ENCODE results near the gene NEB. TPM values are rescaled to one million over a fixed set of nuclear protein-coding genes. Genes with fewer than 3 reads are reported as not detected.

Gene NEB
- polyA plus RNA-seq, 1 donor from 2014 or later, result 0.38 TPM

- Histone ChIP-seq H3K4me3 (ENCODE audit: low read length) (no peak overlapping the region), H4K20me1 (ENCODE audit: insufficient read depth) (no peaks in the 10 kb centered on the region), H3K4me2 (ENCODE audit: low read length) (no peak overlapping the region), H2AFZ (ENCODE audit: low read depth, low read length) (no peak overlapping the region), H3K9me3 (ENCODE audit: low read length) (no peaks in the 10 kb centered on the region), H3K36me3 (ENCODE audit: insufficient read depth, low read length) (no peaks in the 10 kb centered on the region), H3K27ac (ENCODE audit: low read length) (no peak overlapping the region), H3K9me2 (ENCODE audit: insufficient read depth, low read length) (no peaks in the 10 kb centered on the region), H3K9ac (ENCODE audit: low read length) (no peak overlapping the region), H3K79me2 (replicated peaks; ENCODE audit: insufficient read depth, low read length) (no peaks in the 10 kb centered on the region), H3F3A (ENCODE audit: insufficient read depth, low read length, poor library complexity, severe bottlenecking) (no peaks in the 10 kb centered on the region), H3K27me3 (ENCODE audit: insufficient read depth, low read depth, low read length) (no peaks in the 10 kb centered on the region)
- TF ChIP-seq MXI1 (conservative IDR thresholded peaks at IDR 0.05; ENCODE audit: poor library complexity, severe bottlenecking) (no peak), SMC3 (conservative IDR thresholded peaks at IDR 0.05; ENCODE audit: poor library complexity) (no peak), RAD21 (conservative IDR thresholded peaks at IDR 0.05) (no peak), CTCF (IDR thresholded peaks at IDR 0.05; ENCODE audit: poor library complexity, severe bottlenecking) (no peak)
These were observed 53.2 kb downstream of the NEB start for GRCh38 chr2:151681051-151681450.

GRCh38 chr2:151679994-151680393 lies 54.3 kb downstream of the NEB start:
- H3K36me3 ChIP-seq (ENCODE audit: insufficient read depth, low read length), result no peaks in the 10 kb centered on the region

More at GRCh38 chr2:151679994-151680393, 54.3 kb downstream of the NEB start:
- H3K9ac ChIP-seq (ENCODE audit: low read length), result no peak overlapping the region
- H3K4me3 ChIP-seq (ENCODE audit: low read length), result no peak overlapping the region
- TF ChIP-seq MXI1 (conservative IDR thresholded peaks at IDR 0.05; ENCODE audit: poor library complexity, severe bottlenecking) (no peak), POLR2AphosphoS5 (IDR thresholded peaks at IDR 0.05) (no peak), EP300 (conservative IDR thresholded peaks at IDR 0.05; ENCODE audit: poor library complexity, severe bottlenecking) (no peak), EZH2 (IDR thresholded peaks at IDR 0.05; ENCODE audit: borderline replicate concordance, insufficient read depth, low read length, poor library complexity, severe bottlenecking) (no peak), TAF1 (IDR thresholded peaks at IDR 0.05; ENCODE audit: low read depth) (no peak), RAD21 (conservative IDR thresholded peaks at IDR 0.05) (no peak), CTCF (IDR thresholded peaks at IDR 0.05; ENCODE audit: poor library complexity, severe bottlenecking) (no peak), SMC3 (conservative IDR thresholded peaks at IDR 0.05; ENCODE audit: poor library complexity) (no peak), REST (IDR thresholded peaks at IDR 0.05; ENCODE audit: borderline replicate concordance) (no peak)
- H3K79me2 ChIP-seq (replicated peaks; ENCODE audit: insufficient read depth, low read length), result no peaks in the 10 kb centered on the region
- H3K9me3 ChIP-seq (ENCODE audit: low read length), result no peaks in the 10 kb centered on the region
- no peaks in the 10 kb centered on the region for H4K20me1 ChIP-seq (ENCODE audit: insufficient read depth)
- no peak overlapping the region for H2AFZ ChIP-seq (ENCODE audit: low read depth, low read length)
- no peaks in the 10 kb centered on the region for H3F3A ChIP-seq (ENCODE audit: insufficient read depth, low read length, poor library complexity, severe bottlenecking)
- no peak overlapping the region for H3K4me2 ChIP-seq (ENCODE audit: low read length)
- H3K27me3 ChIP-seq (ENCODE audit: insufficient read depth, low read depth, low read length), result no peaks in the 10 kb centered on the region
- no peaks in the 10 kb centered on the region for H3K9me2 ChIP-seq (ENCODE audit: insufficient read depth, low read length)
- H3K27ac ChIP-seq (ENCODE audit: low read length), result no peak overlapping the region
